K562 (cell line): ENCODE data around the gene THOC5. TPM values are rescaled to one million over a fixed set of nuclear protein-coding genes. Genes with fewer than 3 reads are reported as not detected.

Experiments used
- ETV6 ChIP-seq, 3 experiments: fragments of 150-350 bp in 1 of 3; sonication (generic) in 1 of 3; formaldehyde crosslinking in 1 of 3; IDR thresholded peaks; 2 replicates each; pipeline versions ENCODE4 v1.6.1 to v1.8.0; 2014 to 2022; ENCODE audit warnings: borderline replicate concordance in 2 of 3, low read depth in 2 of 3, antibody characterized with exemption in 1 of 3, low read length in 1 of 3, mild to moderate bottlenecking in 1 of 3, missing genetic modification reagents in 1 of 3
- GABPB1 ChIP-seq: sonication (generic); formaldehyde crosslinking; IDR thresholded peaks from 2 replicates; pipeline ENCODE4 v1.8.0; 2022; ENCODE audit warnings: mild to moderate bottlenecking, missing genetic modification reagents
- JUND ChIP-seq, 2 experiments: IDR thresholded peaks; 2 replicates in 1 of 2; 3 replicates in 1 of 2; pipeline ENCODE4 v1.6.1; 2011; ENCODE audit warnings: borderline replicate concordance in 2 of 2, low read depth in 2 of 2, low read length in 2 of 2, improper control_type of control experiment in 1 of 2, missing biosample characterization in 1 of 2, missing genetic modification characterization in 1 of 2, missing genetic modification reagents in 1 of 2
- MLLT1 ChIP-seq, 2 experiments: fragments of 450-650 bp; IDR thresholded peaks; 2 replicates each; pipeline ENCODE4 v1.6.1; 2016
- NCOA2 ChIP-seq, 2 experiments: fragments of 450-650 bp; IDR thresholded peaks; 2 replicates each; pipeline ENCODE4 v1.6.1; 2018; ENCODE audit warnings: mild to moderate bottlenecking in 2 of 2, moderate library complexity in 1 of 2; ENCODE audit not compliant: partially characterized antibody in 2 of 2
- SMAD2 ChIP-seq: fragments of 150-350 bp; IDR thresholded peaks from 2 replicates; pipeline ENCODE4 v1.6.1; 2014; ENCODE audit warnings: low read depth, mild to moderate bottlenecking, low read length
- TAF9B ChIP-seq: fragments of 450-650 bp; IDR thresholded peaks from 2 replicates; pipeline ENCODE4 v1.6.1; 2018; ENCODE audit warnings: mild to moderate bottlenecking; ENCODE audit not compliant: partially characterized antibody
- UBTF ChIP-seq, 2 experiments: IDR thresholded peaks; 2 replicates each; pipeline ENCODE4 v1.6.1; 2012; ENCODE audit warnings: improper control_type of control experiment in 2 of 2, low read depth in 2 of 2, low read length in 2 of 2, borderline replicate concordance in 1 of 2
- ZBED1 ChIP-seq: IDR thresholded peaks from 2 replicates; pipeline ENCODE4 v1.6.1; 2014
- ZNF224 ChIP-seq: sonication (generic); formaldehyde crosslinking; IDR thresholded peaks from 2 replicates; pipeline ENCODE4 v1.8.0; 2022; ENCODE audit warnings: mild to moderate bottlenecking, missing genetic modification reagents
- ZNF551 ChIP-seq: fragments of 250-450 bp; sonication (Bioruptor Pico); IDR thresholded peaks from 2 replicates; pipeline ENCODE4 v1.5.0; 2021; ENCODE audit warnings: mild to moderate bottlenecking, moderate library complexity
- ZNF583 ChIP-seq: fragments of 250-450 bp; sonication (Bioruptor Pico); IDR thresholded peaks from 2 replicates; pipeline ENCODE4 v1.4.0; 2020
- ZNF586 ChIP-seq: fragments of 450-650 bp; formaldehyde crosslinking; conservative IDR thresholded peaks from 2 replicates; pipeline ENCODE4 v1.4.0; 2020; ENCODE audit warnings: mild to moderate bottlenecking, moderate library complexity
- ZNF785 ChIP-seq: fragments of 250-450 bp; sonication (Bioruptor Pico); IDR thresholded peaks from 2 replicates; pipeline ENCODE4 v1.4.0; 2020; ENCODE audit warnings: mild to moderate bottlenecking
- polyA plus RNA-seq, 8 experiments: library from polyadenylated mRNA; depleted of rRNA in 4 of 8; stranded (reverse) in 5 of 8; unstranded in 3 of 8; fragments of >200 nt; fragmentation: Nextera tagmentation in 2 of 8; fragmentation: Illumina TruSeq in 1 of 8; extraction: Ambion mirVana in 2 of 8; extraction: Trizol in 1 of 8; gene quantifications; 2 replicates each; pipeline versions ENCODE4 v1.2.1 to v1.2.3, GENCODE V29; 2011 to 2014; ENCODE audit warnings: inconsistent platforms in 1 of 8, missing spikeins in 1 of 8
- total RNA-seq, 7 experiments: library from RNA; depleted of rRNA in 6 of 7; stranded (reverse); fragments of >200 nt in 6 of 7; fragmentation: Illumina TruSeq in 2 of 7; extraction: Trizol in 2 of 7; gene quantifications; 2 replicates each; pipeline versions ENCODE4 v1.2.1 to v1.2.3, GENCODE V29; 2011 to 2021; ENCODE audit warnings: low replicate concordance in 1 of 7
- TF ChIP-seq, protein P1 (sequence below): fragments of 250-450 bp; sonication (Bioruptor Pico); IDR thresholded peaks from 2 replicates; pipeline ENCODE4 v1.5.0; 2020; ENCODE audit warnings: mild to moderate bottlenecking, borderline replicate concordance
- TF ChIP-seq, protein P2 (sequence below): IDR thresholded peaks from 2 replicates; pipeline ENCODE4 v1.6.1; 2012; ENCODE audit warnings: low read depth, low read length, improper control_type of control experiment, borderline replicate concordance
- TF ChIP-seq, protein P3 (sequence below), 2 experiments: IDR thresholded peaks; 2 replicates each; pipeline ENCODE4 v1.6.1; 2011; ENCODE audit warnings: borderline replicate concordance in 1 of 2, control low read depth in 1 of 2, low read depth in 1 of 2, low read length in 1 of 2, mild to moderate bottlenecking in 1 of 2, mixed read lengths in 1 of 2, moderate library complexity in 1 of 2; ENCODE audit not compliant: insufficient read depth in 1 of 2, insufficient read length in 1 of 2, poor library complexity in 1 of 2, severe bottlenecking in 1 of 2; ENCODE audit errors: extremely low read depth in 1 of 2

Gene THOC5
- total and polyA plus RNA-seq, 9 of the 15 experiments (the other 6 are each of a cell fraction or from before 2014, with no cell fraction given), result 45.3 to 96.5 (median 51.4) TPM

DNA sequence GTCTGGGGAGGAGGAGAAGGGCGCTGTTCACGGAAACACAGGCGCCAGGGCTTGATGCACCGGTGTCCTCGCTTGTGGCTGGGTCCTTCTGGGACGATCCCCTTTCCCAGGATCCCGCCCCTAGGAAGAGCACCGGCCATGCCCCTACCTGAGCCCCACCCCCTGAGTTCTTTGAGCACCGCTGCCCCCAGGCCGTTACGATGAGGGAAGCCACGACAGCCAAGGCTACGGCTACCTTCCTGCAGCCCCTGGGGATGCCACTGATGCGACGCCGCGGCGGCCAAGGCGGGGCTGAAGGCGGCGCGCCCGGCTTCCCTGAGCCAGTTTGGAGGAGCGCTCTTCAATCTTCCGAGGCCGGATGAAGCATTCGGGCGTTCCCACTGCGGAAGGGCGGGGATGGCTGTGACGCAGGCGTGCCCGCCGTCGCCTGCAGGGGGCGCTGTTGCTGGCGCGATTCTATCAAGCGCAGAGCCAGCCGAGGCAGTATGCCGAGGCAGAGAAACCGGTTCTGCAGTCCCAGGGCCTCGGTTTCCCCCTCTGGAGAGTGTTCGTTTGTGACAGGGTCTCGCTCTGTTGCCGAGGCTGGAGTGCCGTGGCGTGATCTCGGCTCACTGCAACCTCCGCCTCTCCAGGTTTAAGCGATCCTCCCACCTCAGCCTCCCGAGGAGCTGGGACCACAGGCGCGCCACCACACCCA, 83.2 kb downstream of the THOC5 start (continued):
- TF ChIP-seq, protein P1, sequence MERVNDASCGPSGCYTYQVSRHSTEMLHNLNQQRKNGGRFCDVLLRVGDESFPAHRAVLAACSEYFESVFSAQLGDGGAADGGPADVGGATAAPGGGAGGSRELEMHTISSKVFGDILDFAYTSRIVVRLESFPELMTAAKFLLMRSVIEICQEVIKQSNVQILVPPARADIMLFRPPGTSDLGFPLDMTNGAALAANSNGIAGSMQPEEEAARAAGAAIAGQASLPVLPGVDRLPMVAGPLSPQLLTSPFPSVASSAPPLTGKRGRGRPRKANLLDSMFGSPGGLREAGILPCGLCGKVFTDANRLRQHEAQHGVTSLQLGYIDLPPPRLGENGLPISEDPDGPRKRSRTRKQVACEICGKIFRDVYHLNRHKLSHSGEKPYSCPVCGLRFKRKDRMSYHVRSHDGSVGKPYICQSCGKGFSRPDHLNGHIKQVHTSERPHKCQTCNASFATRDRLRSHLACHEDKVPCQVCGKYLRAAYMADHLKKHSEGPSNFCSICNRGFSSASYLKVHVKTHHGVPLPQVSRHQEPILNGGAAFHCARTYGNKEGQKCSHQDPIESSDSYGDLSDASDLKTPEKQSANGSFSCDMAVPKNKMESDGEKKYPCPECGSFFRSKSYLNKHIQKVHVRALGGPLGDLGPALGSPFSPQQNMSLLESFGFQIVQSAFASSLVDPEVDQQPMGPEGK (CRISPR knock-in tag), result no peak
- peak; percentile 16; the same call in 1 of the 2 replicates for TF ChIP-seq JUND (IDR thresholded peaks at IDR 0.05; ENCODE audit: borderline replicate concordance, low read depth, low read length)
- no peak for TF ChIP-seq JUND (tag; IDR thresholded peaks at IDR 0.05; ENCODE audit: borderline replicate concordance, low read depth, low read length)
- no peak for TF ChIP-seq ZNF583 (CRISPR knock-in tag)
- no peak for TF ChIP-seq MLLT1 (IDR thresholded peaks at IDR 0.05)
- TF ChIP-seq ZNF551 (CRISPR knock-in tag), result no peak
- TF ChIP-seq ZNF586, result no peak
- no peak for TF ChIP-seq ZBED1
- no peak for TF ChIP-seq ZNF785 (CRISPR knock-in tag)
- TF ChIP-seq SMAD2, result no peak
- TF ChIP-seq ZNF224, result no peak
- TF ChIP-seq, protein P2, sequence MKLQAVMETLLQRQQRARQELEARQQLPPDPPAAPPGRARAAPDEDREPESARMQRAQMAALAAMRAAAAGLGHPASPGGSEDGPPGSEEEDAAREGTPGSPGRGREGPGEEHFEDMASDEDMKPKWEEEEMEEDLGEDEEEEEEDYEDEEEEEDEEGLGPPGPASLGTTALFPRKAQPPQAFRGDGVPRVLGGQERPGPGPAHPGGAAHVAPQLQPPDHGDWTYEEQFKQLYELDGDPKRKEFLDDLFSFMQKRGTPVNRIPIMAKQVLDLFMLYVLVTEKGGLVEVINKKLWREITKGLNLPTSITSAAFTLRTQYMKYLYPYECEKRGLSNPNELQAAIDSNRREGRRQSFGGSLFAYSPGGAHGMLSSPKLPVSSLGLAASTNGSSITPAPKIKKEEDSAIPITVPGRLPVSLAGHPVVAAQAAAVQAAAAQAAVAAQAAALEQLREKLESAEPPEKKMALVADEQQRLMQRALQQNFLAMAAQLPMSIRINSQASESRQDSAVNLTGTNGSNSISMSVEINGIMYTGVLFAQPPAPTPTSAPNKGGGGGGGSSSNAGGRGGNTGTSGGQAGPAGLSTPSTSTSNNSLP, result no peak
- 0 out of 2 replicates have a peak, but pooled peaks have one; percentile 27 for TF ChIP-seq GABPB1 (CRISPR knock-in tag)
- no peak for TF ChIP-seq ETV6 (IDR thresholded peaks at IDR 0.05; ENCODE audit: borderline replicate concordance in 1 of 2, low read depth in 2 of 2, low read length in 1 of 2)
- no peak for TF ChIP-seq ETV6 (CRISPR knock-in tag; IDR thresholded peaks at IDR 0.05; ENCODE audit: borderline replicate concordance)
- no peak for TF ChIP-seq TAF9B
- TF ChIP-seq, protein P3, sequence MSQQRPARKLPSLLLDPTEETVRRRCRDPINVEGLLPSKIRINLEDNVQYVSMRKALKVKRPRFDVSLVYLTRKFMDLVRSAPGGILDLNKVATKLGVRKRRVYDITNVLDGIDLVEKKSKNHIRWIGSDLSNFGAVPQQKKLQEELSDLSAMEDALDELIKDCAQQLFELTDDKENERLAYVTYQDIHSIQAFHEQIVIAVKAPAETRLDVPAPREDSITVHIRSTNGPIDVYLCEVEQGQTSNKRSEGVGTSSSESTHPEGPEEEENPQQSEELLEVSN (IDR thresholded peaks at IDR 0.05; ENCODE audit: borderline replicate concordance in 1 of 2, extremely low read depth in 1 of 2, insufficient read depth in 1 of 2, insufficient read length in 1 of 2, low read depth in 1 of 2, low read length in 1 of 2, poor library complexity in 1 of 2, severe bottlenecking in 1 of 2), result peak in 1 of 2 experiments; percentile 5
- TF ChIP-seq UBTF (IDR thresholded peaks at IDR 0.05; ENCODE audit: borderline replicate concordance in 1 of 2, low read depth in 2 of 2, low read length in 2 of 2), result no peak
- no peak for TF ChIP-seq NCOA2 (IDR thresholded peaks at IDR 0.05; ENCODE audit: partially characterized antibody in 2 of 2)
